ENCODE measurements around the gene PSENEN. TPM values are rescaled to one million over a fixed set of nuclear protein-coding genes. Genes with fewer than 3 reads are reported as not detected.
A peak's percentile ranks its signal among the peaks of the same experiment; 100 is the strongest.

The PSENEN gene
- total and polyA plus RNA-seq, 9 of the 15 experiments (the other 6 are each of a cell fraction or from before 2014, with no cell fraction given), result 34.5 to 299 (median 61.1) TPM

- TF ChIP-seq, protein P1, sequence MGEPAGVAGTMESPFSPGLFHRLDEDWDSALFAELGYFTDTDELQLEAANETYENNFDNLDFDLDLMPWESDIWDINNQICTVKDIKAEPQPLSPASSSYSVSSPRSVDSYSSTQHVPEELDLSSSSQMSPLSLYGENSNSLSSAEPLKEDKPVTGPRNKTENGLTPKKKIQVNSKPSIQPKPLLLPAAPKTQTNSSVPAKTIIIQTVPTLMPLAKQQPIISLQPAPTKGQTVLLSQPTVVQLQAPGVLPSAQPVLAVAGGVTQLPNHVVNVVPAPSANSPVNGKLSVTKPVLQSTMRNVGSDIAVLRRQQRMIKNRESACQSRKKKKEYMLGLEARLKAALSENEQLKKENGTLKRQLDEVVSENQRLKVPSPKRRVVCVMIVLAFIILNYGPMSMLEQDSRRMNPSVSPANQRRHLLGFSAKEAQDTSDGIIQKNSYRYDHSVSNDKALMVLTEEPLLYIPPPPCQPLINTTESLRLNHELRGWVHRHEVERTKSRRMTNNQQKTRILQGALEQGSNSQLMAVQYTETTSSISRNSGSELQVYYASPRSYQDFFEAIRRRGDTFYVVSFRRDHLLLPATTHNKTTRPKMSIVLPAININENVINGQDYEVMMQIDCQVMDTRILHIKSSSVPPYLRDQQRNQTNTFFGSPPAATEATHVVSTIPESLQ (CRISPR knock-in tag; IDR thresholded peaks at IDR 0.05), result no peak
- no peak for TF ChIP-seq MCM5 (IDR thresholded peaks at IDR 0.05; ENCODE audit: low read depth)
- TF ChIP-seq E2F5 (CRISPR knock-in tag; IDR thresholded peaks at IDR 0.05), result no peak
- no peak for TF ChIP-seq ARID1B (IDR thresholded peaks at IDR 0.05)
- no peak for TF ChIP-seq HBP1 (CRISPR knock-in tag; IDR thresholded peaks at IDR 0.05)
- TF ChIP-seq ZC3H8 (IDR thresholded peaks at IDR 0.05), result no peak
- 0 out of 4 replicates have a peak, but pooled peaks of 1 of the 2 experiments have one; percentile 50 for TF ChIP-seq FOXA3 (CRISPR knock-in tag; conservative IDR thresholded peaks at IDR 0.05 in 1 of 2, IDR thresholded peaks at IDR 0.05 in 1 of 2)
- TF ChIP-seq, protein P2, sequence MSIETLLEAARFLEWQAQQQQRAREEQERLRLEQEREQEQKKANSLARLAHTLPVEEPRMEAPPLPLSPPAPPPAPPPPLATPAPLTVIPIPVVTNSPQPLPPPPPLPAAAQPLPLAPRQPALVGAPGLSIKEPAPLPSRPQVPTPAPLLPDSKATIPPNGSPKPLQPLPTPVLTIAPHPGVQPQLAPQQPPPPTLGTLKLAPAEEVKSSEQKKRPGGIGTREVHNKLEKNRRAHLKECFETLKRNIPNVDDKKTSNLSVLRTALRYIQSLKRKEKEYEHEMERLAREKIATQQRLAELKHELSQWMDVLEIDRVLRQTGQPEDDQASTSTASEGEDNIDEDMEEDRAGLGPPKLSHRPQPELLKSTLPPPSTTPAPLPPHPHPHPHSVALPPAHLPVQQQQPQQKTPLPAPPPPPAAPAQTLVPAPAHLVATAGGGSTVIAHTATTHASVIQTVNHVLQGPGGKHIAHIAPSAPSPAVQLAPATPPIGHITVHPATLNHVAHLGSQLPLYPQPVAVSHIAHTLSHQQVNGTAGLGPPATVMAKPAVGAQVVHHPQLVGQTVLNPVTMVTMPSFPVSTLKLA (conservative IDR thresholded peaks at IDR 0.05), result peak; percentile 70 to 88
- TF ChIP-seq SMAD2 (IDR thresholded peaks at IDR 0.05; ENCODE audit: low read depth, low read length), result no peak
- TF ChIP-seq RB1 (IDR thresholded peaks at IDR 0.05; ENCODE audit: low read depth), result peak; percentile 52; the same call in 1 of the 2 replicates
- no peak for TF ChIP-seq HEY1 (CRISPR knock-in tag; IDR thresholded peaks at IDR 0.05; ENCODE audit: borderline replicate concordance)
- TF ChIP-seq PRDM10 (IDR thresholded peaks at IDR 0.05; ENCODE audit: partially characterized antibody), result peak; percentile 28
- TF ChIP-seq, protein P3, sequence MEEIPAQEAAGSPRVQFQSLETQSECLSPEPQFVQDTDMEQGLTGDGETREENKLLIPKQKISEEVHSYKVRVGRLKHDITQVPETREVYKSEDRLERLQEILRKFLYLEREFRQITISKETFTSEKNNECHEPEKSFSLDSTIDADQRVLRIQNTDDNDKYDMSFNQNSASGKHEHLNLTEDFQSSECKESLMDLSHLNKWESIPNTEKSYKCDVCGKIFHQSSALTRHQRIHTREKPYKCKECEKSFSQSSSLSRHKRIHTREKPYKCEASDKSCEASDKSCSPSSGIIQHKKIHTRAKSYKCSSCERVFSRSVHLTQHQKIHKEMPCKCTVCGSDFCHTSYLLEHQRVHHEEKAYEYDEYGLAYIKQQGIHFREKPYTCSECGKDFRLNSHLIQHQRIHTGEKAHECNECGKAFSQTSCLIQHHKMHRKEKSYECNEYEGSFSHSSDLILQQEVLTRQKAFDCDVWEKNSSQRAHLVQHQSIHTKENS (CRISPR knock-in tag; IDR thresholded peaks at IDR 0.05), result no peak
Observed at GRCh38 chr19:35744430-35745327, 772 bp upstream of the PSENEN start (continued).
